H9 (cell line): ENCODE results near the gene C16orf74. TPM values are rescaled to one million over a fixed set of nuclear protein-coding genes. Genes with fewer than 3 reads are reported as not detected.

Source experiments
- DNase-seq: peaks from one replicate; pipeline ENCODE4 v3.0.0-alpha.2; 2017
- H2AFZ ChIP-seq: one replicate; pipeline ENCODE4 v1.6.1; 2013; ENCODE audit warnings: mild to moderate bottlenecking, low read length, control low read depth, moderate library complexity
- H2AK5ac ChIP-seq: 2 replicates; pipeline ENCODE4 v1.6.1; 2013; ENCODE audit warnings: low read length, control low read depth, mixed read lengths; ENCODE audit not compliant: insufficient read length
- H2BK120ac ChIP-seq: one replicate; pipeline ENCODE4 v1.6.1; 2013; ENCODE audit warnings: low read depth, mild to moderate bottlenecking, low read length, control low read depth, inconsistent platforms; ENCODE audit not compliant: poor library complexity, severe bottlenecking
- H2BK12ac ChIP-seq: 2 replicates; pipeline ENCODE4 v1.6.1; 2013; ENCODE audit warnings: low read length, control low read depth, mixed read lengths, low read depth; ENCODE audit not compliant: insufficient read length
- H2BK15ac ChIP-seq: 2 replicates; pipeline ENCODE4 v1.6.1; 2013; ENCODE audit warnings: low read depth, low read length, control low read depth
- H2BK20ac ChIP-seq: one replicate; pipeline ENCODE4 v1.6.1; 2013; ENCODE audit warnings: low read depth, mild to moderate bottlenecking, low read length, control low read depth, inconsistent platforms; ENCODE audit not compliant: poor library complexity, severe bottlenecking
- H2BK5ac ChIP-seq: 2 replicates; pipeline ENCODE4 v1.6.1; 2013; ENCODE audit warnings: low read length, control low read depth, mixed read lengths; ENCODE audit not compliant: insufficient read length
- H3K14ac ChIP-seq: 2 replicates; pipeline ENCODE4 v1.6.1; 2013; ENCODE audit warnings: low read length, control low read depth; ENCODE audit not compliant: insufficient read depth
- H3K18ac ChIP-seq: 2 replicates; pipeline ENCODE4 v1.6.1; 2013; ENCODE audit warnings: low read depth, mild to moderate bottlenecking, mixed read lengths, low read length, control low read depth; ENCODE audit not compliant: insufficient read length
- H3K23ac ChIP-seq: 2 replicates; pipeline ENCODE4 v1.6.1; 2013; ENCODE audit warnings: low read length, control low read depth, mixed read lengths, low read depth; ENCODE audit not compliant: insufficient read length
- H3K23me2 ChIP-seq: 2 replicates; pipeline ENCODE4 v1.6.1; 2013; ENCODE audit warnings: low read depth, mild to moderate bottlenecking, mixed read lengths, low read length, control low read depth; ENCODE audit not compliant: insufficient read length, poor library complexity, severe bottlenecking
- H3K27ac ChIP-seq: 2 replicates; pipeline ENCODE4 v1.5.1; 2013; ENCODE audit warnings: low read length, control low read depth, mixed read lengths, low read depth; ENCODE audit not compliant: insufficient read length
- H3K27me3 ChIP-seq: 2 replicates; pipeline ENCODE4 v1.6.1; 2013; ENCODE audit warnings: low read length, control low read depth, inconsistent platforms; ENCODE audit not compliant: insufficient read depth
- H3K4ac ChIP-seq: 2 replicates; pipeline ENCODE4 v1.6.1; 2013; ENCODE audit warnings: low read depth, mild to moderate bottlenecking, control low read depth, inconsistent platforms, low read length, moderate library complexity
- H3K4me1 ChIP-seq: 2 replicates; pipeline ENCODE4 v1.6.1; 2013; ENCODE audit warnings: low read length, control low read depth, inconsistent platforms; ENCODE audit not compliant: insufficient read depth
- H3K4me2 ChIP-seq: 2 replicates; pipeline ENCODE4 v1.6.1; 2013; ENCODE audit warnings: low read length, control low read depth, mixed read lengths; ENCODE audit not compliant: insufficient read length, insufficient read depth
- H3K56ac ChIP-seq: 2 replicates; pipeline ENCODE4 v1.6.1; 2013; ENCODE audit warnings: low read depth, mild to moderate bottlenecking, mixed read lengths, low read length, control low read depth; ENCODE audit not compliant: insufficient read length
- H3K79me1 ChIP-seq: 2 replicates; pipeline ENCODE4 v1.6.1; 2013; ENCODE audit warnings: low read depth, mild to moderate bottlenecking, moderate library complexity, low read length, control low read depth, inconsistent platforms; ENCODE audit not compliant: insufficient read depth, poor library complexity, severe bottlenecking
- H3K79me2 ChIP-seq: 2 replicates; pipeline ENCODE4 v1.6.1; 2013; ENCODE audit warnings: low read length, control low read depth, inconsistent platforms; ENCODE audit not compliant: insufficient read depth
- H3K9ac ChIP-seq: 2 replicates; pipeline ENCODE4 v1.6.1; 2013; ENCODE audit warnings: low read length, control low read depth, mixed read lengths; ENCODE audit not compliant: insufficient read length; ENCODE audit errors: extremely low read depth
- H3K9me3 ChIP-seq: one replicate; pipeline ENCODE4 v1.6.1; 2013; ENCODE audit warnings: low read depth, low read length, inconsistent platforms; ENCODE audit not compliant: control insufficient read depth
- H3T11ph ChIP-seq: one replicate; pipeline ENCODE4 v1.6.1; 2013; ENCODE audit warnings: mild to moderate bottlenecking, low read length, control low read depth, inconsistent platforms
- H4K20me1 ChIP-seq: one replicate; pipeline ENCODE4 v1.6.1; 2013; ENCODE audit not compliant: control insufficient read depth, insufficient read length, insufficient read depth
- H4K5ac ChIP-seq: 2 replicates; pipeline ENCODE4 v1.6.1; 2013; ENCODE audit warnings: low read depth, mild to moderate bottlenecking, mixed read lengths, low read length, control low read depth; ENCODE audit not compliant: insufficient read length
- H4K8ac ChIP-seq: replicated peaks from 2 replicates; pipeline ENCODE4 v1.6.1; 2013; ENCODE audit warnings: low read length, control low read depth, mixed read lengths, low read depth; ENCODE audit not compliant: insufficient read length
- H4K91ac ChIP-seq: 2 replicates; pipeline ENCODE4 v1.6.1; 2013; ENCODE audit warnings: low read depth, mild to moderate bottlenecking, moderate library complexity, mixed read lengths, low read length, control low read depth; ENCODE audit not compliant: insufficient read length
- H3K27ac Mint-ChIP-seq, 3 experiments: 2 replicates in 2 of 3; 3 replicates in 1 of 3; pipeline ENCODE4 v1.8.0; 2020 to 2021; ENCODE audit warnings: mixed read lengths in 3 of 3, mild to moderate bottlenecking in 1 of 3, moderate library complexity in 1 of 3
- H3K27me3 Mint-ChIP-seq: 2 replicates; pipeline ENCODE4 v1.8.0; 2021; ENCODE audit warnings: low read depth, mild to moderate bottlenecking, moderate library complexity, mixed read lengths
- H3K36me3 Mint-ChIP-seq, 3 experiments: 2 replicates in 2 of 3; 3 replicates in 1 of 3; pipeline ENCODE4 v1.8.0; 2020 to 2021; ENCODE audit warnings: low read depth in 3 of 3, mixed read lengths in 3 of 3; ENCODE audit not compliant: insufficient read depth in 1 of 3
- H3K4me1 Mint-ChIP-seq, 2 experiments: 2 replicates each; pipeline ENCODE4 v1.8.0; 2020; ENCODE audit warnings: mixed read lengths in 2 of 2
- H3K4me3 Mint-ChIP-seq, 2 experiments: 2 replicates in 1 of 2; 3 replicates in 1 of 2; pipeline ENCODE4 v1.8.0; 2020 to 2021; ENCODE audit warnings: mild to moderate bottlenecking in 2 of 2, mixed read lengths in 2 of 2, moderate library complexity in 1 of 2
- H3K9me3 Mint-ChIP-seq, 2 experiments: 2 replicates in 1 of 2; 3 replicates in 1 of 2; pipeline ENCODE4 v1.8.0; 2020; ENCODE audit warnings: mild to moderate bottlenecking in 2 of 2, mixed read lengths in 2 of 2, moderate library complexity in 1 of 2
- CTCF ChIP-seq: fragments of 200-600 bp; sonication (generic); conservative IDR thresholded peaks from 3 replicates; pipeline ENCODE4 v1.8.0; 2021; ENCODE audit warnings: antibody characterized with exemption, mild to moderate bottlenecking
- WGBS: extraction: QIAGEN DNeasy Blood & Tissue Kit; methylation state at CpG from one replicate; pipeline ENCODE4 v1.1.7; 2013; ENCODE audit warnings: missing lambda C conversion rate, low lambda C conversion rate, mixed read lengths; ENCODE audit not compliant: insufficient read length; ENCODE audit errors: extremely low coverage; 5-methylcytosine and 5-hydroxymethylcytosine counted together
- total RNA-seq: library from RNA; stranded (reverse); gene quantifications from 2 replicates; pipeline ENCODE4 v1.2.1, GENCODE V29; 2021

The C16orf74 gene
- total RNA-seq, 1 experiment from 2014 or later, result 5.6 TPM

- H2AK5ac ChIP-seq, result no peak overlapping the region
- TF ChIP-seq CTCF, result no peak
- H2BK120ac ChIP-seq, result no peak overlapping the region
- H3K36me3 Mint-ChIP-seq, result peaks cover 17 to 58% (median 44%) of the 10 kb centered on the region in 3 experiments; a peak in 6 of 7 replicates
- no peaks in the 10 kb centered on the region for H4K20me1 ChIP-seq
- no peak overlapping the region for H4K91ac ChIP-seq
- no peak overlapping the region for H2BK15ac ChIP-seq
- peak overlapping the region in 1 of 3 experiments; percentile 87; a peak in 1 of 7 replicates for H3K27ac Mint-ChIP-seq
- DNase-seq, result no peak
- no peak overlapping the region for H3K4ac ChIP-seq
- no peaks in the 10 kb centered on the region for H3K9me3 Mint-ChIP-seq
- no peak overlapping the region for H3K56ac ChIP-seq
- H3K4me2 ChIP-seq, result no peak overlapping the region
- no peak overlapping the region for H3K23ac ChIP-seq
- H3K27ac ChIP-seq, result no peak overlapping the region
- no peaks in the 10 kb centered on the region for H3K79me1 ChIP-seq
- H3K9ac ChIP-seq, result no peak overlapping the region
- no peaks in the 10 kb centered on the region for H3K79me2 ChIP-seq
- no CpG with 5 or more reads among the region's 26 CpGs for WGBS
- no peaks in the 10 kb centered on the region for H3K4me1 Mint-ChIP-seq
- no peaks in the 10 kb centered on the region for H3K27me3 Mint-ChIP-seq
- H3K9me3 ChIP-seq, result no peaks in the 10 kb centered on the region
- H3T11ph ChIP-seq, result no peak overlapping the region
- peak overlapping the region in 1 of 2 experiments; percentile 18; a peak in 1 of 5 replicates for H3K4me3 Mint-ChIP-seq
- H3K4me1 ChIP-seq, result no peaks in the 10 kb centered on the region
- H2BK12ac ChIP-seq, result no peak overlapping the region
- H3K14ac ChIP-seq, result no peak overlapping the region
- H4K8ac ChIP-seq, result no peak overlapping the region
- no peak overlapping the region for H2AFZ ChIP-seq
- no peak overlapping the region for H3K18ac ChIP-seq
- H3K27me3 ChIP-seq, result no peaks in the 10 kb centered on the region
- H3K23me2 ChIP-seq, result no peaks in the 10 kb centered on the region
- no peak overlapping the region for H4K5ac ChIP-seq
- no peak overlapping the region for H2BK5ac ChIP-seq
- no peak overlapping the region for H2BK20ac ChIP-seq
Measured at GRCh38 chr16:85780281-85780680, 29.4 kb upstream of the C16orf74 start.
